ENCODE measurements around the gene TNFRSF12A.

Gene TNFRSF12A

GRCh38 chr16:2980227-2981176, 39.7 kb upstream of the TNFRSF12A start, which contains the start of gene PKMYT1:
PKMYT1 (minus strand) TSS chr16:2980446; CDS start chr16:2979657, 789 bp downstream.
- Histone ChIP-seq H3K27me3 (ENCODE audit: insufficient read depth, poor library complexity, severe bottlenecking) (no peaks in the 10 kb centered on the region), H3K9me3 (ENCODE audit: severe bottlenecking) (no peaks in the 10 kb centered on the region), H3K36me3 (ENCODE audit: low read depth) (peaks cover 34% of the 10 kb centered on the region), H3K27ac (ENCODE audit: poor library complexity, severe bottlenecking) (peak within 1 kb of the TSS; percentile 71), H3K4me1 (ENCODE audit: insufficient read depth, poor library complexity, severe bottlenecking) (peaks cover 11% of the 10 kb centered on the region), H3K4me3 (ENCODE audit: severe bottlenecking) (peak within 1 kb of the TSS; percentile 74)
- ATAC-seq (ENCODE audit: low read depth): peak; percentile 72
- DNase-seq (ENCODE audit: low spot score): peak; percentile 88
- TF ChIP-seq CTCF (IDR thresholded peaks at IDR 0.05; ENCODE audit: poor library complexity, severe bottlenecking): no peak

- no peak overlapping the region for H3K4me3 ChIP-seq (ENCODE audit: severe bottlenecking)
- H3K27ac ChIP-seq (ENCODE audit: poor library complexity, severe bottlenecking): peak overlapping the region; percentile 71
- H3K27me3 ChIP-seq (ENCODE audit: insufficient read depth, poor library complexity, severe bottlenecking): no peaks in the 10 kb centered on the region
- no peaks in the 10 kb centered on the region for H3K9me3 ChIP-seq (ENCODE audit: severe bottlenecking)
- peaks cover 26% of the 10 kb centered on the region for H3K36me3 ChIP-seq (ENCODE audit: low read depth)
- no peak for TF ChIP-seq CTCF (IDR thresholded peaks at IDR 0.05; ENCODE audit: poor library complexity, severe bottlenecking)
- H3K4me1 ChIP-seq (ENCODE audit: insufficient read depth, poor library complexity, severe bottlenecking): peaks cover 11% of the 10 kb centered on the region
- DNase-seq (ENCODE audit: low spot score): no peak
- ATAC-seq (ENCODE audit: low read depth): no peak
Observed at GRCh38 chr16:2981177-2981898, 38.8 kb upstream of the TNFRSF12A start.

GRCh38 chr16:2981899-2982250, 38.3 kb upstream of the TNFRSF12A start:
- no peak for DNase-seq (ENCODE audit: low spot score)
- no peak overlapping the region for H3K4me3 ChIP-seq (ENCODE audit: severe bottlenecking)

GRCh38 chr16:2982402-2982801, 37.8 kb upstream of the TNFRSF12A start:
- no peak for TF ChIP-seq CTCF (IDR thresholded peaks at IDR 0.05; ENCODE audit: poor library complexity, severe bottlenecking)

More at GRCh38 chr16:2981899-2982250, 38.3 kb upstream of the TNFRSF12A start:
- ATAC-seq (ENCODE audit: low read depth): no peak
- H3K27ac ChIP-seq (ENCODE audit: poor library complexity, severe bottlenecking): peak overlapping the region; percentile 71
- H3K27me3 ChIP-seq (ENCODE audit: insufficient read depth, poor library complexity, severe bottlenecking): no peaks in the 10 kb centered on the region
- peaks cover 22% of the 10 kb centered on the region for H3K36me3 ChIP-seq (ENCODE audit: low read depth)
- no peaks in the 10 kb centered on the region for H3K9me3 ChIP-seq (ENCODE audit: severe bottlenecking)
- TF ChIP-seq CTCF (IDR thresholded peaks at IDR 0.05; ENCODE audit: poor library complexity, severe bottlenecking): no peak
- peaks cover 11% of the 10 kb centered on the region for H3K4me1 ChIP-seq (ENCODE audit: insufficient read depth, poor library complexity, severe bottlenecking)

More at GRCh38 chr16:2982402-2982801, 37.8 kb upstream of the TNFRSF12A start:
- H3K4me1 ChIP-seq (ENCODE audit: insufficient read depth, poor library complexity, severe bottlenecking): peaks cover 11% of the 10 kb centered on the region
- DNase-seq (ENCODE audit: low spot score): no peak
- H3K9me3 ChIP-seq (ENCODE audit: severe bottlenecking): no peaks in the 10 kb centered on the region
- no peak overlapping the region for H3K4me3 ChIP-seq (ENCODE audit: severe bottlenecking)
- no peaks in the 10 kb centered on the region for H3K27me3 ChIP-seq (ENCODE audit: insufficient read depth, poor library complexity, severe bottlenecking)
- peak overlapping the region; percentile 71 for H3K27ac ChIP-seq (ENCODE audit: poor library complexity, severe bottlenecking)
- no peak for ATAC-seq (ENCODE audit: low read depth)
- peaks cover 17% of the 10 kb centered on the region for H3K36me3 ChIP-seq (ENCODE audit: low read depth)

Measured in RWPE2 (cell line).